ENCODE measurements around the gene PDZD4.

- no peak for TF ChIP-seq CTCF (IDR thresholded peaks at IDR 0.05; ENCODE audit: low read length)
- no peak for TF ChIP-seq EZH2 (IDR thresholded peaks at IDR 0.05; ENCODE audit: borderline replicate concordance, low read length)
Measured at GRCh38 chrX:153786669-153787068, 43.7 kb downstream of the PDZD4 start.
